HUES6 (cell line): ENCODE results near the gene FGF5.

Experiments used
- H3K27ac ChIP-seq: 2 replicates; pipeline ENCODE4 v1.7.0; 2013; ENCODE audit warnings: low read depth, mild to moderate bottlenecking, low read length, inconsistent platforms
- H3K27me3 ChIP-seq: 2 replicates; pipeline ENCODE4 v1.6.1; 2013; ENCODE audit warnings: low read length; ENCODE audit not compliant: control insufficient read depth, insufficient read depth
- H3K36me3 ChIP-seq: 2 replicates; pipeline ENCODE4 v1.6.1; 2013; ENCODE audit warnings: low read length; ENCODE audit not compliant: control insufficient read depth, insufficient read depth
- H3K4me1 ChIP-seq: 2 replicates; pipeline ENCODE4 v1.6.1; 2013; ENCODE audit warnings: low read length; ENCODE audit not compliant: control insufficient read depth, insufficient read depth
- H3K4me3 ChIP-seq: 2 replicates; pipeline ENCODE4 v1.5.1; 2013; ENCODE audit warnings: low read depth, low read length
- H3K9ac ChIP-seq: one replicate; pipeline ENCODE4 v1.6.1; 2013; ENCODE audit warnings: mild to moderate bottlenecking, low read length
- H3K9me3 ChIP-seq: 2 replicates; pipeline ENCODE4 v1.6.1; 2013; ENCODE audit warnings: low read depth, low read length; ENCODE audit not compliant: control insufficient read depth, insufficient read depth

The FGF5 gene, protein sequence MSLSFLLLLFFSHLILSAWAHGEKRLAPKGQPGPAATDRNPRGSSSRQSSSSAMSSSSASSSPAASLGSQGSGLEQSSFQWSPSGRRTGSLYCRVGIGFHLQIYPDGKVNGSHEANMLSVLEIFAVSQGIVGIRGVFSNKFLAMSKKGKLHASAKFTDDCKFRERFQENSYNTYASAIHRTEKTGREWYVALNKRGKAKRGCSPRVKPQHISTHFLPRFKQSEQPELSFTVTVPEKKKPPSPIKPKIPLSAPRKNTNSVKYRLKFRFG

DNA sequence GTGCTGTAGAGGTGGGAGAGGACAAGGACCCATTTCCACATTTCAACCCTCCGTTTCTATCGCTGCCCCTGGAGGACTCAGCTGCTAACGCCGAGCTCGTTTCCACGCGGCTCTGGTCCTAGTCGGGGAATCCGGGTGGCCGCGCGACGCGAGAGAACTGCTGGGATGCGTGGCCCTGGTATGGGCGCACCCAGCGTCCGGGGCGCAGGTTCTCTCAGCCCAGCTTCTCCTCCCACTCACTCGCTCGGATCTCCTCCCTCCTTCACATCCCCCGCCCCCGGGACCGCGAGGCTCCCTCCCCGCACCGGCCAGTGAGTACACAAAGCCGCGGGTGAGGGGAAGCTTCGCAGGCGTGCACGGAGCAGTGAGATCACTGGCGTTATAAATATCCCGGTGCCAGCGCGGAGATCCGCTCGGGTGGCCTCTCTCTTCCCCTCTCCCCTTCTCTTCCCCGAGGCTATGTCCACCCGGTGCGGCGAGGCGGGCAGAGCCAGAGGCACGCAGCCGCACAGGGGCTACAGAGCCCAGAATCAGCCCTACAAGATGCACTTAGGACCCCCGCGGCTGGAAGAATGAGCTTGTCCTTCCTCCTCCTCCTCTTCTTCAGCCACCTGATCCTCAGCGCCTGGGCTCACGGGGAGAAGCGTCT is at the start of gene FGF5:
Gene FGF5, plus strand, starts transcription at position 412 of the 649 bp plus-strand sequence. Its CDS starts 161 bp downstream, at position 573.
- Histone ChIP-seq H3K4me1 (peaks cover 34% of the 10 kb centered on the region), H3K27ac (no peak within 1 kb of the TSS), H3K9me3 (no peaks in the 10 kb centered on the region), H3K36me3 (no peaks in the 10 kb centered on the region), H3K4me3 (peak within 1 kb of the TSS; percentile 66), H3K27me3 (peaks cover 100% of the 10 kb centered on the region), H3K9ac (no peak within 1 kb of the TSS)

DNA sequence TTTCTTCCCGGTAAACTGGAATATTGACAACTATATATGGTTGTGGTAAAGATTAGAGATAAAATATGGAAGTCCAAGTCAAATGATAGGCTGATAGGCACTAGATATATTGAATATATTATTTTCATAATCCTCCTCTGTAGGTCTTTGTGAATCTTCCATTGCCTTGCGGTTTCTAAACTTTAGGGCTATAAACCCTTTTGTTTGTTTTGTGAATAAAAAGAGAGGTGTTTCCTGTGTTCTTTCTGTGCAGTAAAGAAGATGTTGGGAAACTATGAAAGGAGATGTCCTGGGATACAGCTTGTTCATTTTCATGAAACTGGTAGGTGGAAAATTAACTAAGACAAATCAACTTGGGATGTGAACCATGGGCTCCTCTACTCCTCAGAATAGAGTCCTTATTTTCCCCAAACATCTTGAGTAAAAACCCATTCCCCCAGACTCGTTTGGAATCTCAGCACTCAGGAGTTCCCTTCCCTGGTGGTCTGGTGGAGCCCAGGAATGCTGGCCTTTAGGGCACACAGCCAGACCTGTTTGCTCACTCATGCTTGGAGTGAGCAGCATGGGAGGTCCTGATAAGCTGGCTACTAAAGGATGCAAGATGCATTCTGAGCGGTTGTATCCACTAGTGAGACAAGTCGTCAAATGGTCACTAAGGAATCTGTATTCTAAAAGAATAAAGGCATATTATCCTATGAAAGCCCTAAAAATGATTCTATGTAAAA is 47.0 kb upstream of the FGF5 start:
- Histone ChIP-seq H3K4me1 (no peaks in the 10 kb centered on the region; the same call in 1 of the 2 replicates), H3K36me3 (no peaks in the 10 kb centered on the region), H3K27ac (no peak overlapping the region), H3K27me3 (peaks cover 53% of the 10 kb centered on the region), H3K4me3 (no peak overlapping the region), H3K9ac (no peak overlapping the region), H3K9me3 (no peaks in the 10 kb centered on the region)

DNA sequence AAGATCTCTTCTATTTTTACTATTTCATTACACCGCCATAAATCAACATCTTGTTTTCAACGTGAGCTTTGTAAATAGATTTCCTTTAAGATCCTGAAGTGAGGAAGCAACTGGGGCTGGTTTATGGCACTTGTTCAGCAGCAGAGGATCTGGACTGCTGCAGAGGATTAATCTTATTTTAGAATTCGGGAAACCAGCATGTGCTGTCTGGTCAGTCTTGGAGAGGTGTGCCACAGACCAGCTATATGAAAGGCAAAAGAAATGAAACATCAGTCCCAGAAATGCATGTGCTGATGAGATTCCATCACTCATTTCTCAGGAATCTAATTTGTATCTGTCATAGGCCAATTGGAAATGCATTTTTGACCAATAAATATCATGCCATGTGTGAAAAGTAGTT is 45.8 kb upstream of the FGF5 start:
- Histone ChIP-seq H3K27ac (no peak overlapping the region), H3K36me3 (no peaks in the 10 kb centered on the region), H3K4me3 (no peak overlapping the region), H3K27me3 (peaks cover 49% of the 10 kb centered on the region), H3K9me3 (no peaks in the 10 kb centered on the region), H3K4me1 (no peaks in the 10 kb centered on the region; the same call in 1 of the 2 replicates), H3K9ac (no peak overlapping the region)

DNA sequence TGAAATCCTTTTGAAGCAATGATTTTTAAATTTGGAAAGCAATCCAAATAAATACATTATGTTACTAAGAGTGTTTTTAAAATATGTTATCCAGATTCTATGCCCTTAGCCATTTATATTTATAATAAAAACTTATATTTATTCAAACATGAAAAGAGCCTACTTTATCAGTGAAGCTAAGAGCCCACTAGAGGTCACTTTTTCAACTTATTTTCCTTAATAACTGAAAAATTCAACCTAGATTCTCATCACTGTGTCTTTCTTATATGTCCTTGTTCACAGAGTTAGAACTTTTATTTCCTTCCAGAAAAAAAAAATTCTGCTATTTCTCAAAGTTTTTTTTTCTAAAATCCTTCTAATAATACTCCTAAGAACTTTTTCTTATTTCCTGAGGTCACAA is 45.3 kb upstream of the FGF5 start:
- no peaks in the 10 kb centered on the region; the same call in 1 of the 2 replicates for H3K4me1 ChIP-seq
- H3K27ac ChIP-seq = no peak overlapping the region
- peaks cover 50% of the 10 kb centered on the region for H3K27me3 ChIP-seq
- H3K9ac ChIP-seq = no peak overlapping the region
- no peak overlapping the region for H3K4me3 ChIP-seq
- H3K36me3 ChIP-seq = no peaks in the 10 kb centered on the region
- H3K9me3 ChIP-seq = no peaks in the 10 kb centered on the region

DNA sequence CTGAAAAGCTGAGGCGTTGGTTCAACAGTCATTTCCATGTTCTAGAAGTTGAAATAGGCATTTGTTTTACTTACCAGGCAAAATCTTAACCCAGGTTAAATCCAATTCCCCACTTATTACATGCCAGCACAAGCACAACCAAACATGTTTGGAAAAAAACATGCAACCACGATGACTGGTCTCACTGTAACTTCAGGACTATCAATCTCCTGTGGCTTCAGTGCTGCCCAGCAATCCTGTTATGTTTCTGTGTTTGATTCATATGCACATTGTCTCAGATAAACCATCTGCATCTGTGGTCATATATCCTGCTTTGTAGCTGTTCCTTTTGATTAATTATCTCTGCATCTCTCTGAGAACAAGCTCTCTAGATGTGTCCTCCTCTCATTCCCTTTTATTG is 40.9 kb upstream of the FGF5 start:
- H3K4me1 ChIP-seq = no peaks in the 10 kb centered on the region
- peaks cover 48% of the 10 kb centered on the region for H3K27me3 ChIP-seq

DNA sequence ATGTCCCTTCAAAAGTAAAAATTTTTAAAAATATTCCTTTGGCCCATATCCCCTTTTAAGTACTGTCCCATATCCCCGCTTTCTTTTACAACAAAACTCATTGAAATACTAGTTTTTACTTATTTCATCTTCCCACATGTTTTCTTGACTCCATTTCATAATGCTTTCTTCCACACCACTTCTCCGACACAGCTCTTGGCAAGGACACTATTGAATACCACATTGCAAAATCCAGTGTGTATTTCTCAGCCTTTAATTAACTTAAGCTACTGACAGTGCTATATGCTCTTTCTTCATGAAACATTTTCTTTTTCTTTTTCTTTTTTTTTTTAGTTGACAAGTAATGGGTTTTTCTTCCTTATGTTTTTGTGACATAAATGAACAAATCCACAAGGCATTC is 40.4 kb upstream of the FGF5 start:
- H3K27me3 ChIP-seq = peaks cover 49% of the 10 kb centered on the region
- H3K27ac ChIP-seq = no peak overlapping the region
- no peak overlapping the region for H3K4me3 ChIP-seq

More for the DNA sequence above, 40.9 kb upstream of the FGF5 start:
- H3K27ac ChIP-seq = no peak overlapping the region
- H3K9me3 ChIP-seq = no peaks in the 10 kb centered on the region
- H3K4me3 ChIP-seq = no peak overlapping the region
- H3K9ac ChIP-seq = no peak overlapping the region
- H3K36me3 ChIP-seq = no peaks in the 10 kb centered on the region

DNA sequence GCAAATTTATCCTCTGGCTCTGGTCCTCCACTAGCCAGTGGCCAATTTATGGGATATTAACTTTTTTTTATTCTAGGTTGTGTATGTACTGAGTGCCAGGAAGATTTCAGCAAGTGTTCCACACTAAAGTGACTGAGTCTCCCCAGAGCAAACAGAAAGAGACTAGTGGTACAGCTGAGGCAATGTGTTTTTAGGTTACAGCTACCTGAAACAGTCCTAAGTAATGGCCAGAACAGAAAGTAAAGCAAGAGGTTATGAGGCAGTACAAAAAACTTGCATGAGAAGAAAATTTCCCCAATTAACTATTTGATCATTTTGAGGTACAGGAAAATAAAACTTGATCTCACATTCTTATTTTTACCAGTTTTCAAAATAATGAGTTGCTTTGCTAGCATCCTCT is 38.0 kb upstream of the FGF5 start:
- Histone ChIP-seq H3K4me3 (no peak overlapping the region), H3K4me1 (no peaks in the 10 kb centered on the region), H3K9me3 (no peaks in the 10 kb centered on the region), H3K36me3 (no peaks in the 10 kb centered on the region), H3K27me3 (peaks cover 46% of the 10 kb centered on the region), H3K9ac (no peak overlapping the region), H3K27ac (no peak overlapping the region)

More for the DNA sequence above, 40.4 kb upstream of the FGF5 start:
- Histone ChIP-seq H3K9ac (no peak overlapping the region), H3K9me3 (no peaks in the 10 kb centered on the region), H3K4me1 (no peaks in the 10 kb centered on the region), H3K36me3 (no peaks in the 10 kb centered on the region)

DNA sequence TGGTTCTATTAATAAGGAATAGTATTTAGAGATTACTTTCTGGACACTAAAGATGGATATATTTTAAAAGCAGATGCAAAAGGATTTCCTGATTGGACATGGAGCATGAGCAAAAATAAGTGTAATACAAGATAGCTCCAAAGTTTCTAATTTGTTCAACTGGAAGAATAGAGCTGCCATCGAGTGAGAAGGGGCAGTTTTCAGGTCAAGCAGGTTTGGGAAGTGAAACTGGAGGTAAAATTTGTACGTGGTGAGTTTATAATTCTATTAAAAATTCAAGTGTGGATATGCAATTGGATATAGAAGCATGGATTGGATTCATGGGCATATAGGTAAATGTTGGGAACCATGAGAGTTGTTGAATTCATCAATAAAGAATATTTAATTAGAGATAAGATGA is 37.3 kb upstream of the FGF5 start:
- H3K4me3 ChIP-seq = no peak overlapping the region
- H3K36me3 ChIP-seq = no peaks in the 10 kb centered on the region
- H3K9ac ChIP-seq = no peak overlapping the region
- H3K9me3 ChIP-seq = no peaks in the 10 kb centered on the region
- no peak overlapping the region for H3K27ac ChIP-seq
- H3K27me3 ChIP-seq = peaks cover 47% of the 10 kb centered on the region
- H3K4me1 ChIP-seq = no peaks in the 10 kb centered on the region

DNA sequence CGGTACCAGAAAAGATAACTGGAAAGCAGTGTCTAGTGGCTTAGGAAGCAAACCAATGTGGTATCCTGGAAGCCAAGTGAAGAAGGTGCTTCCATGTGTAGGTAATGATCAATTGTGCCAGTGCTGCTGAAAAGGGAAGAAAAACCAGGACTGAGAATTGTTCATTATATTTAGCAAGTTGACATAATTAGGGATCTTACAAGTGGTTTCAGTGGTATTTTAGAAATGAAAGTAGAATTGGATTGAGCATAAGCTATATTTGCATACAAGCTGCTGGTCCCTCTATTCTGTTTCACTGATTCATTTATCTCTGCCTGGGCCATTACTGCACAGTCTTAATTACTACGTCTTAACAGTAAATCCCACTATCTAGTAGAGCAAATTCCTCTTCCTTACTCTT is 36.9 kb upstream of the FGF5 start:
- Histone ChIP-seq H3K9ac (no peak overlapping the region), H3K27ac (no peak overlapping the region), H3K4me3 (no peak overlapping the region), H3K36me3 (no peaks in the 10 kb centered on the region), H3K27me3 (peaks cover 47% of the 10 kb centered on the region), H3K9me3 (no peaks in the 10 kb centered on the region), H3K4me1 (no peaks in the 10 kb centered on the region)

DNA sequence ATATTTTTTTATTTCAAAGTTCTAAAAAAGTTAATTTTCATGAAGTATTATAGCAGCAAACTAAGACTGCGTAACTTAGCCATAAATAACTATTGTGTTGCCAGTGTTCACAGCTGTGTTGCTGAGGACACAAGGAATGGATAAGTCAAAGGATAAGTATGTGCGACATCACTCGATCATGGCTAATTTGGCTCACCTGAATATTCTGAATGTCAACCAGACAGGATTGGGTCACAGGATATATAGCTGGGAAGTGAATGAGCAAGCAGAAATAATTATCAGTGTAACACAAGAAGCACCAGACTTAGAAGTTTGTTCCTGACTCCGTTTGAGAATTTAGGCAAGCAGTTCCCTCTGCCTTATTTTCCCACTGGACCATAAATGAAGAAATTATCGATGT is 35.3 kb upstream of the FGF5 start:
- Histone ChIP-seq H3K9me3 (no peaks in the 10 kb centered on the region), H3K4me1 (no peaks in the 10 kb centered on the region), H3K27me3 (peaks cover 41% of the 10 kb centered on the region), H3K4me3 (no peak overlapping the region), H3K9ac (no peak overlapping the region), H3K27ac (no peak overlapping the region), H3K36me3 (no peaks in the 10 kb centered on the region)
